C4-2B (cell line): ENCODE data around the gene RRP12.

Experiments used
- CTCF ChIP-seq: fragments of 450-650 bp; conservative IDR thresholded peaks from 2 replicates; pipeline ENCODE4 v1.5.1; 2017; ENCODE audit warnings: mild to moderate bottlenecking
- ZFX ChIP-seq: fragments of 450-650 bp; IDR thresholded peaks from 2 replicates; pipeline ENCODE4 v1.6.1; 2017

- TF ChIP-seq ZFX (no peak), CTCF (no peak)
Observed at GRCh38 chr10:97444212-97444611, 43.1 kb upstream of the RRP12 start.
